ENCODE results near the gene COL4A3.

COL4A3 gene

DNA sequence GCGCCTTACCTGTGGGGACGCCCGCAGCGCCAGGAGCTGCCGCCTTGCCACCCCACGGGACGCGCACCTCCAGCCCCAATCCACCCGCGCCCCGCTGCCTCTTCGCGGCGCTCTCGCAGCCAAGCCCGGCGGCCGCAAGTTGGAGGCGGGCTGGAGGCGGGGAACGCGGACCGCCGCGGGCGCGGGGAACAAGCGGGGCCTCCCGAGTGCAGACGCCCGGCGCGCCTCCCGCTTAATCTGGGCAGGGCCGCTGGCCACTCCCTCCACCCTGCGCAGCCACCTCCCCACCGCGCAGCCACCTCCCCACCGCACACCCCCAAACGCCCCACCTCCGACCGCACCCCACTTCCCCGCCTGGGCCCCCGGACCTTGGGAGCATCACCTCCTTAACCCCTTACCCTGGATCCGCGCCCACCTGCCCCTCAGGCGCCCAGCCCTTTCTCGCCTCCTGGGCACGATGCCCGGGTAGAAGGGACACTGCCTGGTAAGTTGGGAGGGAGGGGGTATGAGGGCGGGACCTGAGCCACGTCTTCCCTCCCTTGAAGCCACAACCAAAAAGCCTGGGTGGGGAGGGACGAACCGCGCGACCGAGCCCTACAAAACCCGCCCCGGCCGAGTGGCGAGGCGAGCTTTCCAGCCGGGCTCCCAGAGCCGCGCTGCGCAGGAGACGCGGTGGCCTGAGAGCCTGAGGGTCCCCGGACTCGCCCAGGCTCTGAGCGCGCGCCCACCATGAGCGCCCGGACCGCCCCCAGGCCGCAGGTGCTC, at the start of gene COL4A3, which contains the start of gene COL4A4:
TSS of gene COL4A3 (plus strand) at position 627 of the 765 bp plus-strand sequence. CDS start at position 730, 103 bp downstream.
TSS of gene COL4A4 (minus strand) at position 208 of the 765 bp plus-strand sequence. CDS start 16,722 bp downstream, outside the sequence.
- FAIRE-seq (no peak), DNase-seq (ENCODE audit: insufficient read length, low spot score) (peak; percentile 20)

DNA sequence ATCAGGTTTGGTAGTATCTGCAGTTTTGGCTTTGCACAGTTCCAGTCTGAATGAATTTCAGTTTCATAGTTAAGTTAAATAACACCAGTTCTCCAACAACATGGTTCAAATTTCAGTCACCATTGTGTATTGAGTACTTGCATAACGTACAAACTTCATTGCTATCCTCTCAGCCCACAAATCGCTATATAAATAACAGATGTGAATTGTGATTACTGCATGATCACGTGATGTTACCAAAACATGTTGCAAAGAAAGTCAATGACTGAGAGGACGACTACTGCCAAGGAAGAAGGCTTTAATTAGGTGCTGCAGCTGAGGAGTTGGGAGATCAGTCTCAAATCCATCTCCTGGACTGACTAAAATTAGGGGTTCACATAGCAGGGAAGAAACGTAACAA, 48.7 kb upstream of the COL4A3 start:
- no peak for FAIRE-seq
- DNase-seq (ENCODE audit: insufficient read length, low spot score) = no peak

DNA sequence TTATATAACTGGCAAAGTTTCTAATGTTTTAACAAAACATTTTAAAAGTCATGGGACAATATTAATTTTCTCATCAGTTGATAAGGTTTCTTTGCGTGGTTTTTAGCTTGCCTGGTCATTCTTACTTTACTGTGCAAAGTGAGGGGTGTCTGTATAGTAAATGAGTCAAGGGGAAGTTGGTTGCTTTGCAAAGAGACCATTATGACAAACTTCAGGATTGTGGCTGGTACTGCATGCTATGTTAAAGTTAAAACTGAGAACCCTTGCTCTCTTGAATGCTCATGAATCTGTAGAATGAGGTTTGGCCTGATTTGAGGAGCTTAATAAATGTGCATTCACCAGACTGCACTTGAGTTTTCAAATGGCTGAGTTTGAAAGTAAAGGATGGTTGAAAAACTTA, 47.4 kb upstream of the COL4A3 start:
- DNase-seq (ENCODE audit: insufficient read length, low spot score) = no peak
- no peak for FAIRE-seq

DNA sequence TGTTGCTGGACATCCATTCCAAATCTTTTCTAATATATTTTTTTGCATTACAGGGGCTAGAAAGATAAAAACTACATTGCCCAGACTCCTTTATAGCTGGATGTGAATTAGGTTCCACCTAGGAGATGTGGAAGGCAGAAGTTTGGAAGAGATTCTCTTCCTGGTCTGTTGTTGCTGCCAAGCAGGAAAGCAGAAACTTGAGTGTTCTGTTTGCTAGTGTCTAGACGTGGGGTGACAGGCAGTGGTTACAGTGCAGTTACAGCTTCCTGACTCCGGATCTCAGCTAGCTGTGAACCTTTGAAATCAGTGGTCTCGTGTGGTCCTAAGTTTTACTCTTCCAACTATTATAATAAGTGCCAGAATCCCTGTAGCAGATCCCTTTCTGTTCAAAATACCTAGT, 46.6 kb upstream of the COL4A3 start:
- DNase-seq (ENCODE audit: insufficient read length, low spot score) (no peak), FAIRE-seq (no peak)

DNA sequence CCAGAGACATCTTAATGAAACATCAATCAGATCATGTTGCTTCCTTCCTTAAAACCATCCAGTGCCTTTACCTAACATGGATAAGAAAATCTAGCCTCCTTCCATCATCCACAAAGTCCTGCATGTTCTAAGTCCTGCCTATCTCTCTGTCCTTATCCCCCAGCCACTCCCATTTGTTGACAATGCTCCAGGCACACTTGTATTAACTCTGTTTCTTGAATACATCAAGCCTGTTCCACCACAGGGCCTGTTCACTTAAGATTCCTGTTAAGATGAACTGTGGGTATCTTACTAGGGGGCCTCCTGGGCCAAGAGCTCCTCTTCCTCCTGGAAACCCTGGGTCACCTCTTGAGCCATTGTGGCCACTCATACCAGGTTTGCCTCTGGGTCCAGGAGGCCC, 46.1 kb upstream of the COL4A3 start:
- DNase-seq (ENCODE audit: insufficient read length, low spot score) = no peak
- FAIRE-seq = no peak

DNA sequence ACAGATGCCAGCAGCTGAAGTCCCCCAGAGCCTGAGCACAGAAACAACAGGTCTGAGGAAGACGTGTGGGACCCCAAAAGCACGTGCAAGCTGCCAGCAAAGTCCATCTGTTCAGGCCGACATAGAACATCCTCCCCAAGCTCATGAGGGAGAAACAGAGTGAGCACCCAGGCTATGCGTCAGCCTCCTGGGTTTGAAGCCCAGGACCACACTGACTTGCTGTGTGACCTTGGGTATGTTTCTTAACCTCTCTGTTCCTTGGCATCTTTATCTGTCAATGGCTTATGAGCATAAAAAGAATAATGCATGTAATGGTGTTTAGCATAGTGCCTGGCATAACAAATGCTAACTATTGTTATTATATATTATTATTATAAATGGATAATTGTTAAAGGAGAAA, 40.7 kb upstream of the COL4A3 start:
- DNase-seq (ENCODE audit: insufficient read length, low spot score) = no peak
- FAIRE-seq = no peak

DNA sequence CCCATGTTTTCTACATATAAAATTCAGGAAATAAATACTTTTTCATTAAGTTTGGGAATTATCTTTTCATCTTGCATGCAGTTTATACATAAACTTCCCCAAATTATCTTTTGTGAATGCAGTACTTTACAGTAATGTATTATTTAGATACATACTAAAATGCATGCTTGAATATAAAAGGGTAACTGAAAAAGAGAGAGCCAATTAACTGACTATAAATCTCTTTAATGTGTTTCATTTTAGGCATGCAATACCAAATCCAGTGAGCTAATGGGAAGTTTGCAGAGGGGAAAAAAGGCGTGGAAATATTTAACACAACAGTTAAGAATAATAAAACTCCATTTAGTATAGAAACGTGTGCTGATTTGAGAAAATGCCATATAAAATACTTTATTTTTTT, 39.6 kb upstream of the COL4A3 start:
- DNase-seq (ENCODE audit: insufficient read length, low spot score) = no peak
- no peak for FAIRE-seq

DNA sequence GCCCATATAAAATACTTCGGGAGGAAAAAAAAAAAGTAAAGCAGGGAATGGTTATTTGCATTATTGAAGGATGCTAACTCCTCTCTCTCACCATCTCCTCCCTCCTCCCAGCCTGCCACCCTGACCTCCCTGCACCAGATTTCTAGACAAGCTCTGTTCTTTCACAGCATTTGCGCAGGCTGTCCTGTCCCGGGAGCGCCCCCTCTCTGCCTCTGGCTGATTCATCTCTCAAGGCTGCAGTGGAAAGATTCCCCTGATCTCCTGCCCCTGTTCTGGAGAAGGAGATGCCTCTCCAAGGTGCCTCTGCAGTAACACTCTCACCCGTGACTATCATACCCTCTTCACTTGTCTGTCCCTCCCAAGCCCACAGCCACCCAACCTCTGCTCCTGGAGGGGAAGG, 38.9 kb upstream of the COL4A3 start:
- FAIRE-seq = no peak

DNA sequence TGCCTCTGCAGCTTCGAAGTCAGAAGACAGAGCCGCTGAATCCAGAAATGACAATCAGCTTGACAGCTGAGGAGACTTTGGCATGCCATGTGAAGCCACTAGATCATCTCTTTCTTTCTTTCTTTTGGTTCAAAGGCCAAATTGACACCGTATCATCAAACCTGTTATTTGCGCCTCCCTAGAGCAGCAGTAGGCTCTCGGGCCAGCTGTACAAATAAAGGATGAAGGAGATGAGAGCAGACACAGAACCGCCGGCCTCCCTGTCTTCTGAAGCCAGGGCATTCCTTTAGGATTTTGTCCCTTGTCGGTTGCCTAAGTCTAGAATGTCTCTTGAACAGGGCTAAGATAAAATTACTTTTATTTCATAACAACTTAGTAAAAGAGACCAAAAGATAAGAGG, 37.2 kb upstream of the COL4A3 start:
- FAIRE-seq (no peak), DNase-seq (ENCODE audit: insufficient read length, low spot score) (no peak)

More for the DNA sequence above, 38.9 kb upstream of the COL4A3 start:
- no peak for DNase-seq (ENCODE audit: insufficient read length, low spot score)

DNA sequence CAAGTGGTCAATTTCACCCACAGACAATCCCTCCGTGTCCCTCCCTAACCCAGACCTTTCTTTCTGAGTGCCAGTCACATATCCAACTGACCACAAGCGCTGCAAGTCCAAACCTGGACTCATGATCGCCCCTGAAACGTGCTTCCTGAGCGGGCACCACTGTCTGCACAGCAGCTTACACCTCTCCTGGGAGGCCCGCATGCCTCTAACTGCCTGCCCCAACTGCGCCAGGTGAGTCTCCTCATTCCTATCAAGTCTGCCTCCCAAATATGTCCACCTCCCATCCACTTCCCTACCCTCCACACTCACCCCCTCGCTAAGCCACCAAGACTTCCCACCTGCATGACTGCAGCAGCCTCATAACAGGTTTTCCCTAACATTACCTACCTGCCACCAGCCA, 33.8 kb upstream of the COL4A3 start:
- DNase-seq (ENCODE audit: insufficient read length, low spot score) (no peak), FAIRE-seq (no peak)

DNA sequence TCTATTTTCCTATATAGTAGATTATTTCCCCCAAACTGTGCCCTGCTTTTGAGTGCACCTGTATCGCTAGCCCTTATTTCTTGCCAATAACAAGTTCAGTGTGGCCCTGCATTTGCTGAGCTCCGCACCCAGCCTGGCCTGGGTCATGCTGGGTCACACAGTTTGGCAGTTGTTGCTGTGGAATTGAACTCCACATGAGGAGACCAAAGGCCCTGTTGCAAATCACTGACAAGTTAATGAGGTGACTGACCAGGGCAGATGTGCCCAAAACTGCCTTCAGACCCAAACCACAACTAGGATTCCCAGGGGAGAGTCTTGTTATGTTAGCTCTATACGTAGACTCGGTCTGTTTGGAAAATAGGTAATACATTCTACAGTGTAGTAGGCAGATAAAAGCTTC, 31.4 kb upstream of the COL4A3 start:
- FAIRE-seq = no peak
- DNase-seq (ENCODE audit: insufficient read length, low spot score) = no peak

DNA sequence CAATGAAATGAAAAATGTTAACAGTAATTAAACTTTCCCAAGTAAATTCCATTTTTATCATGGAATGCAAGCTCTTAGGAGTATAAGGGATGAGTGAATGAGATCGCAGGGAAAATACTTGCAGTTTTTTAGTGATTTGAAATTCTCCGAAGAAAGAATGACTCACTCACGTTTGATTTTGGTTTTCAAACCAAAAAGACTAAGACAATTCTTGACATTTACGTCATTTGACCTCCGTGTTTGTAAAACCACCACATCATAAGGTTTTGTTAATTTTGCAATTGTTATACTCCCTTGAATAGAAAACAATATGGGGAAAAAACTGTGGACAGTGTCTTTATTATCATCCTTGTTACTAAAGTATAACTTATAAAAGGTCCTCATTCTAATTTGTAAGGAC, 29.8 kb upstream of the COL4A3 start:
- no peak for DNase-seq (ENCODE audit: insufficient read length, low spot score)
- FAIRE-seq = no peak

DNA sequence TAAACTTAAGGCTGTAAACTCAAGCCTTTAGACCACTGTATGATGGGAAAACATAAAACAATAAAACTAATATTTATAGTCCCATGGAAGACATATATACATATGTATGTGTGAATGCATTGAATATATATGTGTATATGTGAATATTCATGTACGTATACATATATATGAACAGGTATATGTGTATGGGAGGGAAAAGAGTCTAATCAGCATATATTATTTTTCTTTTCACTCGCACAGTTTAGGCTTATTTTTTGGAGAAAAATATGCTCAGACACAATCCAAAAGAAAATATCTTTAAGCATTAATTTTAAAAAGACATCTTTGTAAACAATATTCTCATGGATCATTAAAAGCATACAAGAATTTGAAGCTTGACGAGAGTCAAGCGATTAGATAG, 23.1 kb upstream of the COL4A3 start:
- DNase-seq (ENCODE audit: insufficient read length, low spot score) = no peak

DNA sequence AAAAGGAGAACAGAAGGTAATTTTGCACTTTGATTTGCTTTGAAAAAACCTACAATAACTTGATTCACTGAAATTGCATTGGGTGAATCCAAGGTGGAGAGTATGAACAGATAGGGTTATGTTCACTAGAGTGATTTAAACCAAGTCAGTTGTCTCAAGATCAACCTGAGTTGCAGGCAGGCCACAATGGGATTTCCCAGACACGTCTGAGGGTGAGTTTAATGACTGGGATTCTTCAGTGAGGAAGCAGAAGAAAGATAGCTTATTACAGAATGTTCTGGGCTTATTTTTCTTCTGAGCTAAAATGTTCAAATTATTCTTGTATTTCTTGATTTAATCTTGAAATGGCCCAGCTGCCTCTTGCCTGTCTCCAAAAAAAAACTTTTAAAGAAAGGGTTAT, 20.5 kb upstream of the COL4A3 start:
- FAIRE-seq = no peak
- no peak for DNase-seq (ENCODE audit: insufficient read length, low spot score)

More for the DNA sequence above, 23.1 kb upstream of the COL4A3 start:
- FAIRE-seq = no peak

DNA sequence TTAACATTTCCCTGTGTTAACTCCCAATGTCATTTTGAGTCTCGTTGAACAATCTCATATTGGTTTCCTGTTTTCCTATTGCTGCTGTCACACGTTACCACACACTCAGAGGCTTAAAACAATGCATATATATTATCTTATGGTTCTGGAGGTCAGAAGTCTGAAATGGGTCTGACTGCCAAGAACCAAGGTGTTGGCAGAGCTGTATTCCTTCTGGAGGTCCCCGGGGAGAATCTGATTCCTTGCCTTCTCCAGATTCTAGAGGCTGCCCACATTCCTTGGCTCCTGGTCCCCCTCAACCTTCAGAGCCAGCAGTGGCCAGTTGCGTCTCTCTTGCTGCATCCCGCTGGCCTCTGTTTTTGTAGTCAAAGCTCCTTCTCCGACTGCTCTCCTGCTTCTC, 18.0 kb upstream of the COL4A3 start:
- no peak for FAIRE-seq

DNA sequence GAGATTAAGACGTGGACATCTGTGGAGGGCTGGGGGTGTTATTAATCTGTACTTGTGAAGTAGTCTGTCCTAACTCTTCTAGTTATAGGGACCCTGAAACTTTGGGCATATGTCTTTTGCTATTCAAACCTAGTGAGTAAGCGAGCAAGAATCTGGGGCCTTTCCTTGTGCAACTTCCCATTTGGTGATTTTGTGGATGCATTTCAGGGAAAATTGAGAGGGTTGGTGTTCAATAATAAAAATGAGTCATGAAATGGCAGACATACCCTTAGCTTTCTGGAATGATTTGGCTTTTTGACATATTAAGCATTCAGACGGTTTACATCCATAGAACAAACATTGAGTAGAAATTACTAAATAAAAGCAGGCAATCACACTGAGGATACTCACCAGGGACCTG, 17.4 kb upstream of the COL4A3 start:
- DNase-seq (ENCODE audit: insufficient read length, low spot score) = no peak
- FAIRE-seq = no peak

More for the DNA sequence above, 18.0 kb upstream of the COL4A3 start:
- DNase-seq (ENCODE audit: insufficient read length, low spot score) = no peak

DNA sequence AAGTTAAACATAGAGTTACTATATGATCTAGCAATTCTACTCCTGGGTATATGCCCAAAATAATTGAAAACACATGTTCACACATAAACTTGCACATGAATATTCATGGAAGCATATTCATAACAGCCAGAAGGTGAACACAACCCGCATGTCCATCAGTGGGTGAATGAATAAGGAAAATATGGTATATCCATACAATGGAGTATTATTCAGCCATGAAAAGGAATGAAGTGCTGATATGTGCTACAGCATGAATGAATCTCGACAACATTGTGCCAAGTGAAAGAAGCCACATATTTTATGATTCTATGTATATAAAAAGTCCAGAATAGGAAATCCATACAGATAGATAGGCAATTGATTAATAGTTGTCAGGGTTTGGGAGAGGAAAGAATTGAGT, 16.3 kb upstream of the COL4A3 start:
- no peak for FAIRE-seq

DNA sequence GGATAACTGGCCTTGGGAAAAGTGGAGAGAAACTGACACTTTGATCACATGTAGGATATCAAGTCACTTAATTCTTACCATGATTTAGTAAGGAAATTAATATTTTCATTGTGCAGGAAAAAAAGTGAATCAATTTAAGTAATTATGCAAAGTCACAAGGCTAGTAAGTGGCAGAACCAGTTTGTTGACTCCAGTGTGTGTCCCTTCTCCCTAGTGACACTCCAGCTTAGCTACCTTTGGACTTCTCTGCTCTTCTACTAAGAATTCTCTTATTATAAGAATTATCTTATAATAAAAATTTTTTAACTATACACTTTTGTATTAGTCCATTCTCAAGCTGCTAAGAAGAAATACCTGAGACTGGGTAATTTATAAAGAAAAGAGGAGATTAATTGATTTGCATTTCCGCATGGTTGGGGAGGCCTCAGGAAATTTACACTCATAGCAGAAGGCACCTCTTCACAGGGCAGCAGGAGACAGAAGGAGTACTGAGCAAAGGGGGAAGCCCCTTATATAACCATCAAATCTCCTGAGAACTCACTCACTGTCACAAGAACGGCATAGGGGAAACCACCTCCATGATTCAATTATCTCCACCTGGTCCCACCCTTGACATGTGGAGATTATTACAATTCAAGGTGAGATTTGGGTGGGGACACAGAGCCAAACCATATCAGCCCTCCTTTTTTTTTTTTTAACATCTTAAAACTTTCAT, 14.0 kb upstream of the COL4A3 start:
- no peak for FAIRE-seq

More for the DNA sequence above, 16.3 kb upstream of the COL4A3 start:
- DNase-seq (ENCODE audit: insufficient read length, low spot score) = no peak

DNA sequence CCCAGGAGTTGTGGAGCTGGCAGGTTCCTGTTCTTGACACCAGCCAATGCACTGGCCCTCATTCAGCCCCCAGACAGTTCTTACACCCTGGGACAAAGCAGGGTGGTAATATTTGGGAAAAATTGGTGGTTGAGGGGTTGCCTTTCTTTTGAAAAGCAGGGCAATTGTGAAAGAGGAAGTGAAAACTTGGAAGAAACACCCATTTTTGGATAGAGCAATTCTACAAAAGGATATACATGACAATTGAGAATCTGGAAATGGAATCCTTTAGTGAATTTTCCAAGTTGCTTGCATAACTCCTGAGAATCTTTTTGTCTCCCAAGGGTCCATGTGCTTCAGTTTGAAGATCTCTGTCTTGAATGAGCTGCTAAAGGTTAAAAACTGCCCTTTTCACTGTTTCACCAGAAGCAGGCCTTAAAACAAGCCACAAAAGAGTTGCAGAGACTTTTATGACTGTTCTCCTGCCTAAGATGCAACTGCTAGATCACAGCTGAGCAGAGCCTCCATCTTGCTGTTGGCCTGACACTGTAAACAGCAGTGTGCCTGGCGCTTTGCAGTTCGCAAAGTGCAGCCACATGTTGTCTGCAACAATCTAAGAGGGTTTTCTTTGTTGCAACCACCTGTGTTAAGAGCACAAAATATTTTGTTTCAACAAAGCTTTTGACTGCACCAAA, 12.2 kb upstream of the COL4A3 start:
- FAIRE-seq (no peak), DNase-seq (ENCODE audit: insufficient read length, low spot score) (no peak)

More for the DNA sequence above, 14.0 kb upstream of the COL4A3 start:
- no peak for DNase-seq (ENCODE audit: insufficient read length, low spot score)

DNA sequence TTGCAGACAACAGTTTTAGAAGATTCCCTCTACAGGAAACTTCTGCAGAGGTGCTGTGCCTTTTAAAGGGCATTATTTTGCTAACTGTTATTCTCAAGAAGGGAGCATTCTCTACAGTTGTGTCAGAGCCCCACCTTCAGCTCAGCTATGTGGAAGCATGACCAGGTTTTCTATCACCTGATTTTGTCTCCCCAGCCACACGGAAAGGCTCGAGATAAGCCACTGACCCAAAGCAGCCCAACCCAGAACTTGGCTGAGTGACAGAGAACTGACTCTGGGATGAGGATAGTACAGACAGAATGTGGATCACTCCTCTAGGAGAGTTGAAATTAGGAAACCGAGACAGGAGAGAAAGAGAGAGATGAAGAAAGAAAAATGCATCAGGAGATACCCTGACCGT, 11.1 kb upstream of the COL4A3 start:
- FAIRE-seq = no peak
- no peak for DNase-seq (ENCODE audit: insufficient read length, low spot score)

DNA sequence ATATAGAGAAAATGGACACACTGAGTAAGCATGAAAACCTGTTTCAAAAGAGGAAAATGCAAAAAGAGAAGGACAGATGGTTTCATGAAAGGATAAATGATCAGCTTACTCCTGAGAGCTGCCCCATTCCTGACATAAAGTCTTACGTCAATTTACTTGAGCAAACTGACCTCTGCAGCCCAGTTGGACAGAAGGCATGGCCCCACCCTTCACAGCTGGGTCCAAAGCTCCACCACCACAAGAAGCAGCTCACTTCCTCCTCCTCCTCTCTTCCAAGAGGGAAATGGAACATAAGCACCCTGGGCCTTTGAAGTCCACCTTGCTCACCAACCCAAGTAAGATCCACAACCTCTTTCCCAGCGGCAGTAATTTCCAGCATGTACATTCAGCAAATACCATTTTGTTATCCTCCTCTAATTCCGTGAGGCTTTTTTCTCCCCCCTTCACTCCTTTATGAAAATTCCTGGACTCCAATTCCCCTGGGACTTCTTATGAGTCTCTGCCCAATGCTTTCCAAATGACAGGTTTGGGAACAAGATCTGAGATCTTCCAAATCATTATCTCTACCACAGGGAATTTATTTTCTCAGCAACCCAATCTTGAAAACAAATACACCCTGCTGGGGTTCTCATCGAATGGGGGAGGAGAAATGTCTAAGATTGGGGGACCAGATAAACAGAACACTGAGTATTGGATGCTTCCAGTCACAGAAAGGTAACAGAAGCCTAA, 10.5 kb upstream of the COL4A3 start:
- no peak for DNase-seq (ENCODE audit: insufficient read length, low spot score)
- no peak for FAIRE-seq

Data from GM19239 (cell line).